Right lobe of liver (tissue), 4 donors: ENCODE measurements around the gene LAIR2.

Experiments used
- POLR2A ChIP-seq: fragments of 450-650 bp; IDR thresholded peaks from one replicate; pipeline ENCODE4 v1.6.1; 2017; ENCODE audit warnings: antibody characterized with exemption, mild to moderate bottlenecking
- TF ChIP-seq, protein P1 (sequence below), 4 donors: fragments of 200-600 bp in 3 of 4; fragments of 450-650 bp in 1 of 4; IDR thresholded peaks; one replicate each; pipeline versions ENCODE4 v1.5.1 to v1.8.0; 2016 to 2022; ENCODE audit warnings: antibody characterized with exemption in 4 of 4, mild to moderate bottlenecking in 2 of 4
- donor health status: DM: no; HTN: no; CAD: no.
- donor health status: DM: no; HTN: no; CAD: no.
- donor health status: DM: no; HTN: yes; CAD: no.

DNA sequence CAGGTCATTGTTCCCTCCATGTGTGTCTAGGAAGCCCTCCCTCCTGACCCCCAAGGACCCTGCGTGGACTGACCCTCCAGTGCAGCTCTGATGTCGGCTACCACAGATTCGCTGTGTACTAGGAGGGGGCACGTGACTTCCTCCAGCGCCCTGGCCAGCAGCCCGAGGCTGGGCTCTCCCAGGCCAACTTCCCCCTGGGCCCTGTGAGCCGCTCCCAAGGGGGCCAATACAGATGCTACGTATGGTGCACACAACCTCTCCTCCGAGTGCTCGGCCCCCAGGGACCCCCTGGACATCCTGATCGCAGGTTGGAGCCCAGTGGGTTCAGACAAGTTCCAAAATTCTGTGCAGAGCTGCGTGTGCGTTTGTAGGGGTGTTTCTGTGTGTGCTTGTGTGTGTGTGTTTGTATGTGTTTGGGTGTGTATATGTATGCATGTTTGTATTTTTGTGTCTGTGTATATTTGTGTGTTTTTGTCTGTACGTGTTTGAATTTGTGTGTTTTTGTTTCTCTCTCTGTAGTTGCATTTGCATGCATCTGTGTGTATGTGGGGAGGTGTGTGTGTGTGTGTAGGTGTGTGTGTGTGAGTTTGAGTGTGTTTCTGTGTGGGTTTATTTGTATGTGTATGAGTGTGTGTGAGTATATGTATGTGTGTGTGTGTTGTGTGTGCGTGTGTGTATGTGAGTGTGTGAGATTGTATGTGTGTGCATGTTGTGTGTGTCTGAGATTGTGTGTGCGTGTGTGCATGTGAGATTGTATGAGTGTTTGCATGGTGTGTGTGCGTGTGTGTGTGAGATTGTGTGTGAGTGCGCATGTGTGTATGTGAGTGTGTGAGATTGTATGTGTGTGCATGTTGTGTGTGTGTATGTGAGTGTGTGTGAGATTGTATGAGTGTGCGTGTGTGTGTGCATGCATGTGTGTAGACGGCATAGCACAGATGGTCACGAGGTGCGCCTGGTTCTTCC is 49.6 kb downstream of the LAIR2 start:
- TF ChIP-seq, protein P1, sequence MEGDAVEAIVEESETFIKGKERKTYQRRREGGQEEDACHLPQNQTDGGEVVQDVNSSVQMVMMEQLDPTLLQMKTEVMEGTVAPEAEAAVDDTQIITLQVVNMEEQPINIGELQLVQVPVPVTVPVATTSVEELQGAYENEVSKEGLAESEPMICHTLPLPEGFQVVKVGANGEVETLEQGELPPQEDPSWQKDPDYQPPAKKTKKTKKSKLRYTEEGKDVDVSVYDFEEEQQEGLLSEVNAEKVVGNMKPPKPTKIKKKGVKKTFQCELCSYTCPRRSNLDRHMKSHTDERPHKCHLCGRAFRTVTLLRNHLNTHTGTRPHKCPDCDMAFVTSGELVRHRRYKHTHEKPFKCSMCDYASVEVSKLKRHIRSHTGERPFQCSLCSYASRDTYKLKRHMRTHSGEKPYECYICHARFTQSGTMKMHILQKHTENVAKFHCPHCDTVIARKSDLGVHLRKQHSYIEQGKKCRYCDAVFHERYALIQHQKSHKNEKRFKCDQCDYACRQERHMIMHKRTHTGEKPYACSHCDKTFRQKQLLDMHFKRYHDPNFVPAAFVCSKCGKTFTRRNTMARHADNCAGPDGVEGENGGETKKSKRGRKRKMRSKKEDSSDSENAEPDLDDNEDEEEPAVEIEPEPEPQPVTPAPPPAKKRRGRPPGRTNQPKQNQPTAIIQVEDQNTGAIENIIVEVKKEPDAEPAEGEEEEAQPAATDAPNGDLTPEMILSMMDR (IDR thresholded peaks at IDR 0.05) = no peak
- TF ChIP-seq POLR2A = no peak
